ENCODE results near the gene MCIDAS.

Gene MCIDAS

DNA sequence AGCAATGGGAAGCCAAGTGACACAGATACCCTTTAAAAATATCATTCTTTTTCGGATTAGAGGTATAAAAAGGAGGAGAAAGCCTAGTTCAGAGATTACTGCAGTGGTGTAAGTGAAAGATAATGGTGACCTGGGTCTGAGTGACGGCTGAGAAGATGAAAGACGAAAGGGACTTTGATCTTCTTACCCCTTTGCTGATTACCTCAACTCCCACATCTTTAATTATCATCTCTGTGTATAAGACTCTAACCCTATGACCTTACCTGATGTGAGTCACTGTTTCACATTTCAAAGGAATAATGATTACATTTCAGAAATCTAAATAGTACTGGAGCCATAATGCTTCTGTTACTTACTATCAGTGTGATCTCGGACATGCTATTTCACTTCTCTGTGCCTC lies 27.7 kb upstream of the MCIDAS start:
- H3K27ac ChIP-seq (ENCODE audit: low read length) = no peak overlapping the region
- no peaks in the 10 kb centered on the region for H3K79me2 ChIP-seq (ENCODE audit: insufficient read depth, low read length)
- no peak overlapping the region for H2AFZ ChIP-seq (ENCODE audit: low read depth, low read length)
- ATAC-seq (ENCODE audit: insufficient read depth, low read depth) (no peak), DNase-seq (no peak)
- TF ChIP-seq EZH2 (IDR thresholded peaks at IDR 0.05; ENCODE audit: borderline replicate concordance, low read depth, low read length, severe bottlenecking) = no peak
- TF ChIP-seq, protein P1, sequence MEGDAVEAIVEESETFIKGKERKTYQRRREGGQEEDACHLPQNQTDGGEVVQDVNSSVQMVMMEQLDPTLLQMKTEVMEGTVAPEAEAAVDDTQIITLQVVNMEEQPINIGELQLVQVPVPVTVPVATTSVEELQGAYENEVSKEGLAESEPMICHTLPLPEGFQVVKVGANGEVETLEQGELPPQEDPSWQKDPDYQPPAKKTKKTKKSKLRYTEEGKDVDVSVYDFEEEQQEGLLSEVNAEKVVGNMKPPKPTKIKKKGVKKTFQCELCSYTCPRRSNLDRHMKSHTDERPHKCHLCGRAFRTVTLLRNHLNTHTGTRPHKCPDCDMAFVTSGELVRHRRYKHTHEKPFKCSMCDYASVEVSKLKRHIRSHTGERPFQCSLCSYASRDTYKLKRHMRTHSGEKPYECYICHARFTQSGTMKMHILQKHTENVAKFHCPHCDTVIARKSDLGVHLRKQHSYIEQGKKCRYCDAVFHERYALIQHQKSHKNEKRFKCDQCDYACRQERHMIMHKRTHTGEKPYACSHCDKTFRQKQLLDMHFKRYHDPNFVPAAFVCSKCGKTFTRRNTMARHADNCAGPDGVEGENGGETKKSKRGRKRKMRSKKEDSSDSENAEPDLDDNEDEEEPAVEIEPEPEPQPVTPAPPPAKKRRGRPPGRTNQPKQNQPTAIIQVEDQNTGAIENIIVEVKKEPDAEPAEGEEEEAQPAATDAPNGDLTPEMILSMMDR (IDR thresholded peaks at IDR 0.05; ENCODE audit: borderline replicate concordance, extremely low read depth, low read length, poor library complexity, severe bottlenecking) = no peak
- no peaks in the 10 kb centered on the region for H3K9me3 ChIP-seq (ENCODE audit: insufficient read depth, low read length, severe bottlenecking)
- no peak overlapping the region for H3K4me2 ChIP-seq (ENCODE audit: insufficient read depth, low read length)
- H4K20me1 ChIP-seq (ENCODE audit: insufficient read depth, low read length) = no peaks in the 10 kb centered on the region
- H3K36me3 ChIP-seq (ENCODE audit: insufficient read depth, low read length) = peaks cover 46% of the 10 kb centered on the region; the same call in 1 of the 2 replicates
- no peaks in the 10 kb centered on the region for H3K4me1 ChIP-seq (ENCODE audit: insufficient read depth, low read length)
- H3K9ac ChIP-seq (ENCODE audit: low read depth, low read length) = no peak overlapping the region
- H3K4me3 ChIP-seq (ENCODE audit: low read depth in 1 of 2, low read length in 2 of 2) = no peak overlapping the region
- no peaks in the 10 kb centered on the region for H3K27me3 ChIP-seq (ENCODE audit: insufficient read depth, low read length, poor library complexity)

DNA sequence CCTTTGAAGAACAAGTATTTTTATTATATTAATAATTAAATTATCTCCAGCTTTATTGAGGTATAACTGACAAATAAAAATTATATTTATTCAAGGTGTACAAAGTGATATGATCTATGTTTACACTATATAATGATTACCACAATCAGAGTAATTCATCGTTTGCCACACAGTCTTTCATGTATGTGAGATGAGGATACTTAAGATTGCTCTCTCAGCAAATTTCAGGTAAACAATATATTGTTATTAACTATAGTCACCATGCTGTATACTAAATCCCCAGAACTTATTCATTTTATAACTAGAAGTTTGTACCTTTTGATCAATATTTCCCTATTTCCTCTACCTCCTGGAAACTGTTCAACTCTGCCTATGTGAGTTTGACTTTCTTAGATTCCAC lies 22.9 kb upstream of the MCIDAS start:
- no peak for ATAC-seq (ENCODE audit: insufficient read depth, low read depth)
- Histone ChIP-seq H3K9ac (ENCODE audit: low read depth, low read length) (no peak overlapping the region), H3K4me1 (ENCODE audit: insufficient read depth, low read length) (no peaks in the 10 kb centered on the region), H3K9me3 (ENCODE audit: insufficient read depth, low read length, severe bottlenecking) (peaks cover 10% of the 10 kb centered on the region), H3K27me3 (ENCODE audit: insufficient read depth, low read length, poor library complexity) (no peaks in the 10 kb centered on the region), H2AFZ (ENCODE audit: low read depth, low read length) (no peak overlapping the region), H3K36me3 (ENCODE audit: insufficient read depth, low read length) (peaks cover 10% of the 10 kb centered on the region; the same call in 1 of the 2 replicates), H3K27ac (ENCODE audit: low read length) (no peak overlapping the region), H3K4me2 (ENCODE audit: insufficient read depth, low read length) (no peak overlapping the region), H4K20me1 (ENCODE audit: insufficient read depth, low read length) (no peaks in the 10 kb centered on the region), H3K4me3 (ENCODE audit: low read depth in 1 of 2, low read length in 2 of 2) (no peak overlapping the region), H3K79me2 (ENCODE audit: insufficient read depth, low read length) (no peaks in the 10 kb centered on the region)
- no peak for DNase-seq
- TF ChIP-seq, protein P1 (IDR thresholded peaks at IDR 0.05; ENCODE audit: borderline replicate concordance, extremely low read depth, low read length, poor library complexity, severe bottlenecking) = no peak
- TF ChIP-seq EZH2 (IDR thresholded peaks at IDR 0.05; ENCODE audit: borderline replicate concordance, low read depth, low read length, severe bottlenecking) = no peak

GRCh38 chr5:55241746-55242145 lies 14.6 kb upstream of the MCIDAS start:
- Histone ChIP-seq H3K4me1 (ENCODE audit: insufficient read depth, low read length) (no peaks in the 10 kb centered on the region), H3K9me3 (ENCODE audit: insufficient read depth, low read length, severe bottlenecking) (no peaks in the 10 kb centered on the region), H3K27ac (ENCODE audit: low read length) (no peak overlapping the region), H3K36me3 (ENCODE audit: insufficient read depth, low read length) (no peaks in the 10 kb centered on the region), H2AFZ (ENCODE audit: low read depth, low read length) (no peak overlapping the region), H3K27me3 (ENCODE audit: insufficient read depth, low read length, poor library complexity) (peaks cover 4% of the 10 kb centered on the region), H3K79me2 (ENCODE audit: insufficient read depth, low read length) (no peaks in the 10 kb centered on the region), H3K4me2 (ENCODE audit: insufficient read depth, low read length) (no peak overlapping the region), H4K20me1 (ENCODE audit: insufficient read depth, low read length) (no peaks in the 10 kb centered on the region), H3K9ac (ENCODE audit: low read depth, low read length) (no peak overlapping the region), H3K4me3 (ENCODE audit: low read depth in 1 of 2, low read length in 2 of 2) (no peak overlapping the region)
- DNase-seq (no peak), ATAC-seq (ENCODE audit: insufficient read depth, low read depth) (no peak)
- TF ChIP-seq EZH2 (IDR thresholded peaks at IDR 0.05; ENCODE audit: borderline replicate concordance, low read depth, low read length, severe bottlenecking) = no peak
- TF ChIP-seq, protein P1 (IDR thresholded peaks at IDR 0.05; ENCODE audit: borderline replicate concordance, extremely low read depth, low read length, poor library complexity, severe bottlenecking) = no peak

DNA sequence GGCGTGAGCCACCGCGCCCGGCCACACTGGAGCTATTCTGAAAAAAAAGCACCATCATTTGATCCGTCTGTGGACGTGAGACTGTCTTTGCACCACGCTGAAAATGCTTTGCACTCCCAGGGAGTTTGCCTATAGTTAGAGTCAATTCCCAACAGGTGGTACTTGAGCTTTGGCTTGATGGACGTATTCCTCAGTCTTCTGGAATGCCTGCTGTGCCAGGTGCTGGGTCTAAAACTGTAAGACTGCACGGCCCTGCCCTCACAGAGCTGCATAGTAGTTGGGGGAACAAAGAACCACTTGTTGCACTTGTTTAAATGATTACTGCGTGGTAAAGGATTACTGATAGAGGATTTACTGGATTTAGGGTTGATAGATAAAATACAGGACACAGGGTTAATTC lies 9.7 kb upstream of the MCIDAS start:
- Histone ChIP-seq H3K36me3 (ENCODE audit: insufficient read depth, low read length) (no peaks in the 10 kb centered on the region), H4K20me1 (ENCODE audit: insufficient read depth, low read length) (peaks cover 4% of the 10 kb centered on the region), H2AFZ (ENCODE audit: low read depth, low read length) (no peak overlapping the region), H3K4me2 (ENCODE audit: insufficient read depth, low read length) (no peak overlapping the region), H3K27ac (ENCODE audit: low read length) (no peak overlapping the region), H3K9me3 (ENCODE audit: insufficient read depth, low read length, severe bottlenecking) (no peaks in the 10 kb centered on the region), H3K9ac (ENCODE audit: low read depth, low read length) (no peak overlapping the region), H3K79me2 (ENCODE audit: insufficient read depth, low read length) (no peaks in the 10 kb centered on the region), H3K4me1 (ENCODE audit: insufficient read depth, low read length) (peaks cover 17% of the 10 kb centered on the region), H3K4me3 (ENCODE audit: low read depth in 1 of 2, low read length in 2 of 2) (no peak overlapping the region), H3K27me3 (ENCODE audit: insufficient read depth, low read length, poor library complexity) (peaks cover 30% of the 10 kb centered on the region)
- no peak for DNase-seq
- no peak for ATAC-seq (ENCODE audit: insufficient read depth, low read depth)
- TF ChIP-seq, protein P1 (IDR thresholded peaks at IDR 0.05; ENCODE audit: borderline replicate concordance, extremely low read depth, low read length, poor library complexity, severe bottlenecking) = no peak
- TF ChIP-seq EZH2 (IDR thresholded peaks at IDR 0.05; ENCODE audit: borderline replicate concordance, low read depth, low read length, severe bottlenecking) = no peak

All from DND-41 (cell line).